ENCODE data around the gene LILRB2.

DNA sequence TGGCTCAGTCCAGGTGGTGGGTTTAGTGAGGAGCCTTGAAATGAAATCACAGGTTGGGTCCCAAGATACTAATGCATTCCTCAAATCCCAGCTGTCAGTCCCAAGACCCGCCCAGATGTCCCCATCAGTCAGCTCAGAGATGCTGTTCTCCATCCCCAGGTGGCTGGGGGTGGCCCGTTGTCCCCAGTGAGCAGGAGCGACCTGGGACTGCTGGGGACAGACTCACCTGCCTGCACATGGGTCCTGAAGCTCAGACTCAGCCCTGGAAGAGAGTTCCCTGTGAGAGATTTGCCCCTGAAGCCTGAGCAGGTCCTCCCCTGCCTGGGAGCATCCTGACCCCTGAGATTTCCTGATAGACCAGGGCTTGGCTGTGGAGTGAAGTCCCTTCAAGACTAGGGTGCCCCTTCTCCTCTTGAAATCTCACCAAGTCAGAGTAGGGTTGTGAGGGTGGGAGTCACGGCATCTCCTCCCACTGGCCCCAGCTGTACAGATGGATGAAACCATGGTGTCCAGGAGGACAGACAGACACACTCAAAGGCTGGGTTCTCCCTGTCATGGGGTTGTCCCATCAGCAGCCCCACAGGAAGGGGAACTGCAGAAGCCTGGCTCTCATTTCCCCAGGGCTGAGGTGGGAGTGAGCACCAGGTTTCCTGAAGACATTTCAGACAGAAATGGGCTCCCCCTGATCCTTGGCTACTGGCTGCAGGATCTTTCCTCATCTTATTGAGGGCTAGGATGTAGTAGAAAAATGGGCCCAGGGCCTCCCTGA, 17.6 kb upstream of the LILRB2 start:
- TF ChIP-seq, protein P1, sequence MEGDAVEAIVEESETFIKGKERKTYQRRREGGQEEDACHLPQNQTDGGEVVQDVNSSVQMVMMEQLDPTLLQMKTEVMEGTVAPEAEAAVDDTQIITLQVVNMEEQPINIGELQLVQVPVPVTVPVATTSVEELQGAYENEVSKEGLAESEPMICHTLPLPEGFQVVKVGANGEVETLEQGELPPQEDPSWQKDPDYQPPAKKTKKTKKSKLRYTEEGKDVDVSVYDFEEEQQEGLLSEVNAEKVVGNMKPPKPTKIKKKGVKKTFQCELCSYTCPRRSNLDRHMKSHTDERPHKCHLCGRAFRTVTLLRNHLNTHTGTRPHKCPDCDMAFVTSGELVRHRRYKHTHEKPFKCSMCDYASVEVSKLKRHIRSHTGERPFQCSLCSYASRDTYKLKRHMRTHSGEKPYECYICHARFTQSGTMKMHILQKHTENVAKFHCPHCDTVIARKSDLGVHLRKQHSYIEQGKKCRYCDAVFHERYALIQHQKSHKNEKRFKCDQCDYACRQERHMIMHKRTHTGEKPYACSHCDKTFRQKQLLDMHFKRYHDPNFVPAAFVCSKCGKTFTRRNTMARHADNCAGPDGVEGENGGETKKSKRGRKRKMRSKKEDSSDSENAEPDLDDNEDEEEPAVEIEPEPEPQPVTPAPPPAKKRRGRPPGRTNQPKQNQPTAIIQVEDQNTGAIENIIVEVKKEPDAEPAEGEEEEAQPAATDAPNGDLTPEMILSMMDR (conservative IDR thresholded peaks at IDR 0.05): no peak
- no peak for TF ChIP-seq EZH2 (IDR thresholded peaks at IDR 0.05; ENCODE audit: low read depth)
